Erythroblast (primary cell): ENCODE data around the gene UBAC2.

Experiments used
- GATA1 ChIP-seq: IDR thresholded peaks from 2 replicates; pipeline ENCODE4 v1.6.1; 2011; ENCODE audit warnings: low read depth, mild to moderate bottlenecking, control low read depth, low read length, moderate library complexity
- POLR2A ChIP-seq: IDR thresholded peaks from 2 replicates; pipeline ENCODE4 v1.6.1; 2011; ENCODE audit warnings: mild to moderate bottlenecking, low read length

DNA sequence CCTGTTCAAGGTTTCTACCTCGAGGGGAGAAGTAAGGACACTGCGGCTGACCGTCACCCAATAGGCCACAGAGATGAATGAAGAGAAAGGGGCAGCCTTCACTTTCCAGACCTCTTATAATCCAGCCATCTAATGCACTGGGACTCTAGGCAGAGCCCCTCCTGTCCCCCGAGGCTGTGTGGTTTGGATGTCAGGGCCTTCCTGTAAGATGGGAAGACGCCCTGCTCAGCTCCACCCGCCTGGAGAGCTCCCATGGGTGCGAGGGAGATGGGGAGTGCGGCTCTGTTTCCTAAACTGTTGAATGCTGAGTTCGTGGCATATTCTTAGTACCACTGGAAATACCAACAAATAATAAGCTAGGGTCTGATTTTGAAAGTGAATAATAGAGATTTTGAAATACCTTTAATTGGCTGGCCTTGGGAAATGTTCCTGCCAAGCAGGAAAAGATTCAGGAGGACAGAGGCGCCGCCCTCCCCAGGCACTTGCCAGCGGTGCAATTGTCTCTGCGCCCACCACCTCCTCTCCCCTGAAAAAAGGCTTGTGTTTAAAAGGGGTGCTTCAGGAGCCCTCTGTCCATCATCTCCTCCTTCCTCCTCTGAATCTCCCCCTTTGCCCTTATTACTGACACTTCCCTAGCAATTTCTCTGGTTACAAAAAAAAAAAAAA lies 191.9 kb downstream of the UBAC2 start:
- no peak for TF ChIP-seq POLR2A
- TF ChIP-seq GATA1, result no peak
